Mesendoderm (in vitro differentiated cells): ENCODE measurements around the gene TMEM183A.
A peak's percentile ranks its signal among the peaks of the same experiment; 100 is the strongest.

ENCODE experiments used
- DNase-seq: peaks from one replicate; pipeline ENCODE4 v3.0.0; 2013
- H2AK5ac ChIP-seq: 2 replicates; pipeline ENCODE4 v1.6.1; 2013; ENCODE audit warnings: low read length, inconsistent platforms
- H2BK120ac ChIP-seq: 2 replicates; pipeline ENCODE4 v1.6.1; 2013; ENCODE audit warnings: low read depth, mild to moderate bottlenecking, low read length, moderate library complexity, mixed read lengths
- H2BK15ac ChIP-seq: replicated peaks from 2 replicates; pipeline ENCODE4 v1.6.1; 2013; ENCODE audit warnings: low read depth, mild to moderate bottlenecking, moderate library complexity
- H2BK5ac ChIP-seq: 2 replicates; pipeline ENCODE4 v1.6.1; 2013; ENCODE audit warnings: low read length, inconsistent platforms
- H3K18ac ChIP-seq: 2 replicates; pipeline ENCODE4 v1.6.1; 2013; ENCODE audit warnings: mild to moderate bottlenecking, low read length, mixed read lengths
- H3K23ac ChIP-seq: one replicate; pipeline ENCODE4 v1.6.1; 2013; ENCODE audit warnings: low read length
- H3K27ac ChIP-seq: 2 replicates; pipeline ENCODE4 v1.5.1; 2013; ENCODE audit warnings: low read depth, mild to moderate bottlenecking, inconsistent platforms, low read length, moderate library complexity
- H3K27me3 ChIP-seq: 2 replicates; pipeline ENCODE4 v1.6.1; 2013; ENCODE audit warnings: low read length, control low read depth, mild to moderate bottlenecking, inconsistent platforms; ENCODE audit not compliant: insufficient read depth, poor library complexity
- H3K36me3 ChIP-seq: 2 replicates; pipeline ENCODE4 v1.6.1; 2013; ENCODE audit warnings: low read length, inconsistent platforms; ENCODE audit not compliant: control insufficient read depth, insufficient read depth
- H3K4ac ChIP-seq: one replicate; pipeline ENCODE4 v1.6.1; 2013; ENCODE audit warnings: low read depth, mild to moderate bottlenecking, low read length, moderate library complexity
- H3K4me1 ChIP-seq: 2 replicates; pipeline ENCODE4 v1.6.1; 2013; ENCODE audit warnings: low read depth, low read length, inconsistent platforms; ENCODE audit not compliant: control insufficient read depth
- H3K4me2 ChIP-seq: 2 replicates; pipeline ENCODE4 v1.6.1; 2013; ENCODE audit warnings: low read length
- H3K4me3 ChIP-seq: 2 replicates; pipeline ENCODE4 v1.5.1; 2013; ENCODE audit warnings: mild to moderate bottlenecking, low read length
- H3K56ac ChIP-seq: one replicate; pipeline ENCODE4 v1.6.1; 2013; ENCODE audit warnings: low read length
- H3K79me1 ChIP-seq: 2 replicates; pipeline ENCODE4 v1.6.1; 2013; ENCODE audit warnings: low read length, inconsistent platforms
- H3K79me2 ChIP-seq: 2 replicates; pipeline ENCODE4 v1.6.1; 2013; ENCODE audit warnings: mild to moderate bottlenecking, low read length; ENCODE audit not compliant: control insufficient read depth, insufficient read depth
- H3K9ac ChIP-seq: 2 replicates; pipeline ENCODE4 v1.6.1; 2013; ENCODE audit warnings: low read length, inconsistent platforms
- H4K5ac ChIP-seq: one replicate; pipeline ENCODE4 v1.6.1; 2013; ENCODE audit warnings: low read length
- H4K8ac ChIP-seq: one replicate; pipeline ENCODE4 v1.6.1; 2013; ENCODE audit warnings: low read depth, mild to moderate bottlenecking, control low read depth, low read length, moderate library complexity
- WGBS: extraction: QIAGEN DNeasy Blood & Tissue Kit; methylation state at CpG from one replicate; pipeline ENCODE4 v1.1.7; 2013; ENCODE audit warnings: low lambda C conversion rate, missing lambda C conversion rate; ENCODE audit not compliant: insufficient coverage; ENCODE audit errors: extremely low coverage; 5-methylcytosine and 5-hydroxymethylcytosine counted together

Gene TMEM183A

DNA sequence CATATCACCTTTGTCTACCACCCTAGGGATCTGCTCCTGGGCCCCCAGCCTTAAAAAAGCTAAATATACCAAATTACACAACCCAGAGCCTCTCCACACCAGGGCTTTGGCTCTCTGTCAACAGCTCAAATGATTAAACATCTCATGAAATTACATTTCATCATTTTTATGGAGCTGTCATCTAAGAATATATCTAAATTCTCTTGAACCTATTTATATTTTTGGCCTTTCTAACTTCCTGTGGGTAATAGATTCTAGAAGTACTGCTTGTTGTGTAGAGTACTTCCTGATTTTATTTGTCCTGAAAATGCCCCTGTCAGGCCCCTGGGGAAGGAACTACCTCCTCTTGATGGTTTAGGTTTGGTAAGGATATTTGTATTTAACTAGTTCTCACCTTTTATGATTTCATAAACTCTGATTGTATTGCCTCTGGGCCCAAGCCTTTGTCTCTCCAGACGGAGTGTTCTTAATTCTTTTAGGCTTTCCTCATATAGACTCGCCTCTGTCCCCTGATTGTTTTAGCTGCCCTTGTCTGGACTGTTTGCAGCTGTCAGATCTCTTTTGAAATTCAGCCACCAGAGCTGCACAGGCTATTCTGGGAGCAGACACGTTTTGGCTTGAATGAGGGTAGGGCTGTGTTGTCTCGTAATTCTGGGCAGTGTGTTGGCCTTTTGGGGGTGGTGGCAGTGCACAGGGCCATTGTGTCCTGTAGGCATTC lies 62.0 kb downstream of the TMEM183A start:
- Histone ChIP-seq H3K4ac (no peak overlapping the region), H3K27me3 (no peaks in the 10 kb centered on the region), H4K5ac (no peak overlapping the region), H3K56ac (no peak overlapping the region), H3K4me2 (no peak overlapping the region), H2BK15ac (no peak overlapping the region), H3K27ac (no peak overlapping the region), H3K23ac (no peak overlapping the region), H3K79me2 (no peaks in the 10 kb centered on the region), H4K8ac (no peak overlapping the region), H3K9ac (no peak overlapping the region), H3K79me1 (no peaks in the 10 kb centered on the region), H3K18ac (no peak overlapping the region), H3K36me3 (no peaks in the 10 kb centered on the region), H3K4me3 (no peak overlapping the region), H2AK5ac (no peak overlapping the region), H2BK120ac (no peak overlapping the region), H3K4me1 (no peaks in the 10 kb centered on the region), H2BK5ac (no peak overlapping the region)
- DNase-seq: no peak
- WGBS: no CpG with 5 or more reads among the region's 4 CpGs

DNA sequence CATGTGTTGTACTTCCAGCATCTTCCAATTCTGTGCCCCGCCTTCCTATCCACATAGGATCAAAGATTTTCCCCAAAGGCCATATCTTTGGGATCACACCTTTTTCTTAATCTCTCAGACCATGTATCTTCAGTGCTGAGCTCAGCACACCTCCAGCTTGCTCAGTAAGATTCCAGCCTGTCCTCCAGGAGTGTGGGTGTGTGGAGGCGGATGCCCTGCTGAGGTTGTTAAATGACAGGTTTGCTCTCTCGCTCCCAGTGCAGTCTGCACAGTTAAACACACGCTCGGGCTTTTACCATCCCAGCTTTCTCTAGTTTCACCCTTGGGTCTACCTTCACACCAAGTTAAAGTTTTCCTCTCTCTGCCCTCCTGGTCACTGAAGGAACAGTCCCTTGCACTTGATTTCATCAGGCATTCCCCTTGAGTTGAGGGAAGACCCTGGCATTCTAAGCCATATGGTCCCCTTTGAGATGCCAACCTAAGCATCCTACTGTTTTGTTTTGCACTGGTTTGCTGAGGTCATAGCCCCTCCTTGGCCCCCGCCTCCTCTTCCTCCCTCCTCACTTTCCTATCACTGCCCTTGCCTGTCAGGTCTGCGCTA lies 64.9 kb downstream of the TMEM183A start:
- no peak overlapping the region for H3K27ac ChIP-seq
- H2BK15ac ChIP-seq: no peak overlapping the region
- H3K4me1 ChIP-seq: no peaks in the 10 kb centered on the region
- DNase-seq: peak; percentile 45
- no CpG with 5 or more reads among the region's 7 CpGs for WGBS
- H4K5ac ChIP-seq: no peak overlapping the region
- no peak overlapping the region for H3K56ac ChIP-seq
- no peak overlapping the region for H3K18ac ChIP-seq
- H3K23ac ChIP-seq: no peak overlapping the region
- no peaks in the 10 kb centered on the region for H3K27me3 ChIP-seq
- no peak overlapping the region for H2BK5ac ChIP-seq
- no peak overlapping the region for H3K4me3 ChIP-seq
- H3K36me3 ChIP-seq: no peaks in the 10 kb centered on the region
- no peaks in the 10 kb centered on the region for H3K79me1 ChIP-seq
- no peak overlapping the region for H3K4me2 ChIP-seq
- no peaks in the 10 kb centered on the region for H3K79me2 ChIP-seq
- no peak overlapping the region for H2AK5ac ChIP-seq
- no peak overlapping the region for H3K9ac ChIP-seq
- no peak overlapping the region for H3K4ac ChIP-seq
- H4K8ac ChIP-seq: no peak overlapping the region
- no peak overlapping the region for H2BK120ac ChIP-seq

GRCh38 chr1:203072911-203073310 lies 65.7 kb downstream of the TMEM183A start:
- no CpG with 5 or more reads among the region's 3 CpGs for WGBS
- H3K79me2 ChIP-seq: no peaks in the 10 kb centered on the region
- no peak overlapping the region for H3K9ac ChIP-seq
- no peak overlapping the region for H3K4ac ChIP-seq
- no peak overlapping the region for H3K18ac ChIP-seq
- no peaks in the 10 kb centered on the region for H3K4me1 ChIP-seq
- no peak overlapping the region for H3K27ac ChIP-seq
- no peak overlapping the region for H3K4me2 ChIP-seq
- no peaks in the 10 kb centered on the region for H3K36me3 ChIP-seq
- no peak overlapping the region for H3K4me3 ChIP-seq
- no peak overlapping the region for H2AK5ac ChIP-seq
- no peak overlapping the region for H4K5ac ChIP-seq
- no peak for DNase-seq
- H2BK15ac ChIP-seq: no peak overlapping the region
- H4K8ac ChIP-seq: no peak overlapping the region
- H2BK5ac ChIP-seq: no peak overlapping the region
- no peak overlapping the region for H3K23ac ChIP-seq
- no peaks in the 10 kb centered on the region for H3K79me1 ChIP-seq
- H2BK120ac ChIP-seq: no peak overlapping the region
- H3K56ac ChIP-seq: no peak overlapping the region
- H3K27me3 ChIP-seq: no peaks in the 10 kb centered on the region

DNA sequence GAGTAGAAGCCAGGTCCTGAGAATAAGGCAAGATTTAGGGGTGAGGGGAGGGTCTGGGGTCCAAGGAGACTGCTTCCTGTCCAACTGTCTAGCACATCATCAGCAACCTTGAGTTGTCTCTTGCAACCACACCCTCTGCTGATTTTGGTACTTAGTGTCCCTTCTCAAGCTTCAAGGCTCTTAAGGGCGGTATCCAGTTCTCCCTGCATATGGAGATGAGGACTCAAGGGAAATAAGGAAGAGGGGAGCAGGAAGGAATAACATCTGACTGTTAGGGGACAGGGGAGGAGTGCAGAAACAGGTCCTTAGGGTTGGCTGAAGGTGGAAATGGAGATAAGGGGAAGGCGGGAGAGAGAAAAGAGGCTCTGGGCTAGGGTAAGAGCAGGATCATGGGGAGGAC lies 66.3 kb downstream of the TMEM183A start:
- Histone ChIP-seq H4K5ac (no peak overlapping the region), H2BK120ac (no peak overlapping the region), H3K18ac (no peak overlapping the region), H3K79me2 (no peaks in the 10 kb centered on the region), H3K36me3 (no peaks in the 10 kb centered on the region), H3K56ac (no peak overlapping the region), H3K27ac (no peak overlapping the region), H3K23ac (no peak overlapping the region), H2BK15ac (no peak overlapping the region), H3K4ac (no peak overlapping the region), H3K4me1 (no peaks in the 10 kb centered on the region), H3K4me3 (no peak overlapping the region), H3K79me1 (no peaks in the 10 kb centered on the region), H2AK5ac (no peak overlapping the region), H3K27me3 (no peaks in the 10 kb centered on the region), H3K9ac (no peak overlapping the region), H4K8ac (no peak overlapping the region), H2BK5ac (no peak overlapping the region), H3K4me2 (no peak overlapping the region)
- no CpG with 5 or more reads among the region's 2 CpGs for WGBS
- DNase-seq: no peak
